Heart right ventricle (tissue), 16 donors: ENCODE results near the gene MTCL1. TPM values are rescaled to one million over a fixed set of nuclear protein-coding genes. Genes with fewer than 3 reads are reported as not detected.

ENCODE experiments used
- ATAC-seq, 8 donors: fragments of 200-7000 bp; cut with Tn5 transposase; one replicate each; pipeline ENCODE4 v1.9.1; 2020; ENCODE audit warnings: mild to moderate bottlenecking in 8 of 8, moderate library complexity in 8 of 8, moderate number of reproducible peaks in 1 of 8
- DNase-seq, 2 donors: peaks; one replicate each; pipeline ENCODE4 v3.0.0-alpha.2; 2020
- H3K27ac ChIP-seq, 10 donors: fragments of 200-600 bp; sonication (generic) in 2 of 10; one replicate each; pipeline versions ENCODE4 v1.5.0 to v1.8.0; 2020 to 2022; ENCODE audit warnings: mild to moderate bottlenecking in 3 of 10
- H3K27me3 ChIP-seq, 7 donors: fragments of 200-600 bp; one replicate each; pipeline ENCODE4 v1.8.0; 2021 to 2022; ENCODE audit warnings: mild to moderate bottlenecking in 2 of 7
- H3K36me3 ChIP-seq, 9 donors: fragments of 200-600 bp; sonication (generic) in 1 of 9; one replicate each; pipeline versions ENCODE4 v1.5.0 to v1.8.0; 2020 to 2022; ENCODE audit warnings: mild to moderate bottlenecking in 2 of 9
- H3K4me1 ChIP-seq, 9 donors: fragments of 200-600 bp; sonication (generic) in 1 of 9; one replicate each; pipeline versions ENCODE4 v1.5.0 to v1.8.0; 2020 to 2022; ENCODE audit warnings: mild to moderate bottlenecking in 4 of 9
- H3K4me3 ChIP-seq, 10 donors: fragments of 200-600 bp; sonication (generic) in 2 of 10; one replicate each; pipeline versions ENCODE4 v1.5.0 to v1.8.0; 2020 to 2022; ENCODE audit warnings: mild to moderate bottlenecking in 7 of 10, moderate library complexity in 2 of 10
- H3K9me3 ChIP-seq, 11 donors: fragments of 200-600 bp in 10 of 11; sonication (generic) in 2 of 11; one replicate each; pipeline versions ENCODE4 v1.5.0 to v1.8.0; 2013 to 2022; ENCODE audit warnings: mild to moderate bottlenecking in 2 of 11, control low read depth in 1 of 11, moderate library complexity in 1 of 11
- WGBS, 2 donors: extraction: QIAGEN DNeasy Blood & Tissue Kit; methylation state at CpG; one replicate each; pipeline ENCODE4 v1.1.7; 2013; ENCODE audit warnings: inconsistent platforms in 1 of 2; 5-methylcytosine and 5-hydroxymethylcytosine counted together
- intact Hi-C, 10 donors: fragments of 100-400 bp; cut with DNase I; formaldehyde crosslinking; loops; one replicate each; pipeline versions ENCODE4 v1.11.1 to v1.14.2; 2022
- polyA plus RNA-seq, 2 donors: library from polyadenylated mRNA; stranded (reverse); fragments of 200-250 nt; gene quantifications; one replicate each; pipeline ENCODE4 v1.2.3, GENCODE V29; 2013
- total RNA-seq, 10 donors: library from RNA; stranded (reverse); fragmentation: NEBNext Ultra II Directional in 3 of 10; extraction: Animal tissue kit (Norgen Biotek cat#: 25700) in 3 of 10; gene quantifications; one replicate each; pipeline versions ENCODE4 v1.2.1 to v1.2.4, GENCODE V29; 2021 to 2023
- TF ChIP-seq, protein P1 (sequence below), 9 donors: fragments of 200-600 bp; sonication (generic) in 2 of 9; IDR thresholded peaks; one replicate each; pipeline versions ENCODE4 v1.5.0 to v1.8.0; 2021 to 2022; ENCODE audit warnings: antibody characterized with exemption in 9 of 9, mild to moderate bottlenecking in 5 of 9, moderate library complexity in 1 of 9
- donor health status: Arrhythmogenic right ventricular cardiomyopathy.
- donor health status: ischemic (EF 13 %, LVEDD 7.1; RV severe dilation, severe dysfunction).
- donor health status: healthy with polysubstance abuse.
- donor health status: DM: no; HTN: yes; CAD: no.
- donor health status: DM: no; HTN: no; CAD: no.
- donor health status: ischemic (EF 25% LVEDD 6.9; RV normal size, moderate dysfunction).
- donor health status: ischemic (EF 25% LVEDD 5.7; RV mildly dilated, moderate dysfunction).
- donor health status: healthy.
- donor health status: DM: yes; HTN: yes; CAD: no.
- donor health status: Ischemic cardiomyopathy.
- donor health status: ischemic (EF 35%, LVEDD 5.7; RV mildly dilated, moderate dysfunction).
- donor health status: nonischemic (EF 11% LVEDD 7.7; RV severe dilation, severe dysfunction).
- donor health status: DM: yes; HTN: yes; CAD: no.
- donor health status: PGD.
- donor health status: ischemic (EF 29% LVEDD 5.4; RV normal size, mild dysfunction).
- donor health status: nonischemic (EF 23%, LVEDD 6.1; RV moderate dilation, normal function).

Gene MTCL1
- total and polyA plus RNA-seq, 12 donors: 1.9 to 17.2 (median 8.8) TPM

DNA sequence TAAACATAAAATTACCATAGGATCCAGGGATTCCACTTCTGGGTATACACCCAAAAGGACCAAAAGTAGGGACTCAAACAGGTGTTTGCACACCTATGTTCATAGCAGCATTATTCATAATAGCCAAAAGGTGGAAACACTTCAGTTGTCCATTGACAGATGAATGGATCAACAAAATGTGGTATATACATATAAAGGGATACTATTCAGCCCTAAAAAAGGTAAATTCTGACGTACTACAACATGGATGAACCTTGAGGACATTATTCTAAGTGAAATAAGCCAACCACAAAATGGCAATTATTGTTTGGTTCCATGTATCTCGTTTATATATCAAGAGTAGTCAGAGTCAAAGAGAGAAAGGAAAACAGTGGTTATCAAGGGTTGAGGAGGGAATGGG is 128.1 kb downstream of the MTCL1 start:
- 84 to 86% methylated on average over 2 of the region's 2 CpGs for WGBS, 2 donors
- ATAC-seq (no peak), DNase-seq (no peak)
- Histone ChIP-seq H3K27me3 (no peaks in the 10 kb centered on the region), H3K4me3 (no peak overlapping the region), H3K36me3 (no peaks in the 10 kb centered on the region), H3K27ac (no peak overlapping the region), H3K4me1 (peaks cover 0 to 14% (median 0%) of the 10 kb centered on the region in 9 donors), H3K9me3 (peaks cover 0 to 17% (median 6%) of the 10 kb centered on the region in 11 donors)
- TF ChIP-seq, protein P1, sequence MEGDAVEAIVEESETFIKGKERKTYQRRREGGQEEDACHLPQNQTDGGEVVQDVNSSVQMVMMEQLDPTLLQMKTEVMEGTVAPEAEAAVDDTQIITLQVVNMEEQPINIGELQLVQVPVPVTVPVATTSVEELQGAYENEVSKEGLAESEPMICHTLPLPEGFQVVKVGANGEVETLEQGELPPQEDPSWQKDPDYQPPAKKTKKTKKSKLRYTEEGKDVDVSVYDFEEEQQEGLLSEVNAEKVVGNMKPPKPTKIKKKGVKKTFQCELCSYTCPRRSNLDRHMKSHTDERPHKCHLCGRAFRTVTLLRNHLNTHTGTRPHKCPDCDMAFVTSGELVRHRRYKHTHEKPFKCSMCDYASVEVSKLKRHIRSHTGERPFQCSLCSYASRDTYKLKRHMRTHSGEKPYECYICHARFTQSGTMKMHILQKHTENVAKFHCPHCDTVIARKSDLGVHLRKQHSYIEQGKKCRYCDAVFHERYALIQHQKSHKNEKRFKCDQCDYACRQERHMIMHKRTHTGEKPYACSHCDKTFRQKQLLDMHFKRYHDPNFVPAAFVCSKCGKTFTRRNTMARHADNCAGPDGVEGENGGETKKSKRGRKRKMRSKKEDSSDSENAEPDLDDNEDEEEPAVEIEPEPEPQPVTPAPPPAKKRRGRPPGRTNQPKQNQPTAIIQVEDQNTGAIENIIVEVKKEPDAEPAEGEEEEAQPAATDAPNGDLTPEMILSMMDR (IDR thresholded peaks at IDR 0.05): no peak
- intact Hi-C loops: loop anchor here in 1 of 10 donors (5.0 kb wide), 1 partner anchor 51 kb away; no protein-coding TSS in a partner anchor

DNA sequence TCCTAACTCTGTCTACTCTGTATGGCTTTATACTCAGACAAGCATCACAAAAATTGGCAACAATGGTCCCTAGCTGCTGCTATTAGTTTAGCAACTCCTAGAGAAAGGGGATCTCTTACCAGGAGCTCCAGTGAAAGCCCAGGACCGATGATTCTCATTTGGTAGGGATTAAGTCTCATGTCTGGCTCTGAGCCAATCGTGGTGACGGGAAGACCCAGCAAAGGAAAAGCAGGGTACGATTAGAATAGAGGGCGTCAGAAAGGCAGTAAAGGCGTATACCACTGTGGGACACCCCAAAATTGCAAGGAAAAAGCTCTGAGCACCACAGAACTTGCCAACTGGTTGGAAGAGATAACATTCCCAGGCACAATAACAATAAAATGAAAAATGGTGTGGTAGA is 129.5 kb downstream of the MTCL1 start:
- no peaks in the 10 kb centered on the region for H3K27me3 ChIP-seq
- 68 to 72% methylated on average over 6 of the region's 6 CpGs for WGBS, 2 donors
- intact Hi-C loops: loop anchor here in 1 of 10 donors (5.0 kb wide), 1 partner anchor 53 kb away; no protein-coding TSS in a partner anchor
- H3K4me3 ChIP-seq: no peak overlapping the region
- TF ChIP-seq, protein P1 (IDR thresholded peaks at IDR 0.05): no peak
- no peaks in the 10 kb centered on the region for H3K36me3 ChIP-seq
- no peak overlapping the region for H3K27ac ChIP-seq
- DNase-seq: no peak
- ATAC-seq: no peak
- H3K9me3 ChIP-seq: peaks cover 0 to 17% (median 6%) of the 10 kb centered on the region in 11 donors
- H3K4me1 ChIP-seq: peaks cover 0 to 18% (median 0%) of the 10 kb centered on the region in 9 donors

GRCh38 chr18:8835521-8835953 is 130.2 kb downstream of the MTCL1 start:
- intact Hi-C loops: no loop called here
- no peak overlapping the region for H3K4me3 ChIP-seq
- no peaks in the 10 kb centered on the region for H3K27me3 ChIP-seq
- TF ChIP-seq, protein P1 (IDR thresholded peaks at IDR 0.05): no peak
- no peak for DNase-seq
- peaks cover 0 to 17% (median 6%) of the 10 kb centered on the region in 11 donors for H3K9me3 ChIP-seq
- no peak overlapping the region for H3K27ac ChIP-seq
- no peaks in the 10 kb centered on the region for H3K36me3 ChIP-seq
- peaks cover 0 to 18% (median 0%) of the 10 kb centered on the region in 9 donors for H3K4me1 ChIP-seq
- ATAC-seq: peak in 4 of 8 donors; percentile 37 to 68 (median 49)
- 54 to 61% methylated on average over 3 of the region's 3 CpGs for WGBS, 2 donors

DNA sequence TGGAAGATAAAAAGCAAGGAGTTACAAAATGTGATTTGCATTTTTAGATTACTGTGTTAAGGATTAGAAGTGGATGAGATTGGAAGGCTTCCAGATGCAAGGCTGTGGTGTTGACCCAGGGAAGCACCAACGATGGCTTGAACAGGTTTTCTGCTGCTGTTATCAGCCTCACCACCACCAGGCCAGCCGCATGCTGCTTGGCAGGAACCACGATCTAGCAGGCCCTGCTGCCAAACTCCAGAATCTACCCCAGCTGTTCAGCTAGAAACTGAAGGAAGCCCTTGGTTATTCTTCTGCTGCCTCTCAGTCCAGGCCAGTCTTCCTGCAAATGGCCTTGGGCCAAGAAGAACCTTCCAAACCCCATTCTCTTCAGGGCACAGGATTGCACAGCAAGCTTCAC is 133.9 kb downstream of the MTCL1 start:
- intact Hi-C loops: no loop called here
- Histone ChIP-seq H3K9me3 (peaks cover 0 to 17% (median 6%) of the 10 kb centered on the region in 11 donors), H3K36me3 (no peaks in the 10 kb centered on the region), H3K27me3 (peaks cover 0 to under 1% (median 0%) of the 10 kb centered on the region in 7 donors), H3K4me1 (peaks cover 0 to 20% (median 5%) of the 10 kb centered on the region in 9 donors), H3K4me3 (no peak overlapping the region), H3K27ac (no peak overlapping the region)
- TF ChIP-seq, protein P1 (IDR thresholded peaks at IDR 0.05): no peak
- peak; percentile 24 to 30 for DNase-seq
- 19 to 21% methylated on average over 3 of the region's 3 CpGs for WGBS, 2 donors
- peak; percentile 49 to 78 (median 62) for ATAC-seq
